ENCODE measurements around the gene DYSF.
A peak's percentile ranks its signal among the peaks of the same experiment; 100 is the strongest.

DYSF gene

DNA sequence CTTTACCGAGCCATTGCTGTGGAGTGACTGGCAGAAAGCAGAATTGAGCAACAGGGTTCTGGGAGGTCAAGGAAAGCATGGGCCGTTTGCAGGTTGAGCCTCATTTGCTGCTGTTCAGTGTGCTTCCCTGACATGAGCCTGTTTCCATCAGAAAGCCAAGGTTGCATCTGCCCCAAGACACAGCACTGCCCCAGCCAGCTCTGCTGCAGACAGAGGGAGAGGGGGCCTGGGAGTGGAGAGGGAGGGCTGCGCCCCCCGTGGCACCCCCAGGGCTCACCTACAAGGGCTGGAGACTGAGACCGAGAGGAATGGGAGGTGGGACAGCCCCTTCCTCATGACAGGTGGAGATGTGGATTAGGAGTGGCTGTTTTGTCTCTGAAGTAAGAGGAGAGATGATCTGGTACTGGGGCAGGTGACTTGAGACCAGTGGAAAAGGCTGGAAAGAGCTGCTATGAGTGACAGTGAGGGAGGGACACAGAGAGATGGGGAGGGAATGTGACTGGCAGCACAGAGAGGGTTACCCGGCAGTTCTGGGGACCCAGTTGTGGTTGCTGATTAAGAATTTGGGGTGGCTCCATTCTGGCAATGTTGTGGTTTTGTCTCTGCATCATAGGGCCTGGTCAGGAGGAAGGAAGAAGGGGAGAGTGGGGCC, 218.0 kb downstream of the DYSF start:
- no peaks in the 10 kb centered on the region for H3K9me3 ChIP-seq (ENCODE audit: control insufficient read depth, insufficient read depth, low read depth, low read length)
- H3K27ac ChIP-seq (ENCODE audit: extremely low read depth, low read depth, low read length) = no peak overlapping the region
- ChIA-PET CTCF (interaction anchor here (0.5 to 1.2 kb wide), 2 partner anchors 12 to 306 kb away, joined by 5 read pairs; no protein-coding TSS in a partner anchor), POLR2A (no interaction called here)
- no peak overlapping the region for H3K4me3 ChIP-seq (ENCODE audit: low read depth, low read length)
- no peaks in the 10 kb centered on the region for H3K4me1 ChIP-seq (ENCODE audit: control insufficient read depth, insufficient read depth, low read length)
- H3K36me3 ChIP-seq (ENCODE audit: control insufficient read depth in 2 of 2, insufficient read depth in 1 of 2, low read length in 2 of 2) = no peaks in the 10 kb centered on the region
- no peak for TF ChIP-seq ZNF10 (tag by site-specific recombination; IDR thresholded peaks at IDR 0.05)
- TF ChIP-seq ZNF335 (tag by site-specific recombination; conservative IDR thresholded peaks at IDR 0.05) = no peak
- TF ChIP-seq ZNF292 (tag by site-specific recombination; IDR thresholded peaks at IDR 0.05; ENCODE audit: borderline replicate concordance, low read depth) = no peak
- TF ChIP-seq ZNF837 (tag by site-specific recombination; IDR thresholded peaks at IDR 0.05) = no peak
- no peak for TF ChIP-seq ZNF561 (tag by site-specific recombination; IDR thresholded peaks at IDR 0.05; ENCODE audit: borderline replicate concordance)
- no peak for TF ChIP-seq ZNF433 (tag by site-specific recombination; IDR thresholded peaks at IDR 0.05; ENCODE audit: low read depth)
- TF ChIP-seq HOXC10 (CRISPR knock-in tag; IDR thresholded peaks at IDR 0.05) = no peak
- no peak for TF ChIP-seq ZNF184 (tag by site-specific recombination; IDR thresholded peaks at IDR 0.05)
- no peak for TF ChIP-seq KLF10 (tag by site-specific recombination; IDR thresholded peaks at IDR 0.05)
- TF ChIP-seq ZNF660 (tag by site-specific recombination; IDR thresholded peaks at IDR 0.05) = no peak
- no peak for TF ChIP-seq ZNF544 (tag by site-specific recombination; IDR thresholded peaks at IDR 0.05)
- no peak for TF ChIP-seq YY1 (tag by site-specific recombination; IDR thresholded peaks at IDR 0.05)
- no peak for TF ChIP-seq SP3 (tag by site-specific recombination; IDR thresholded peaks at IDR 0.05)
- no peak for TF ChIP-seq HIC1 (tag by site-specific recombination; IDR thresholded peaks at IDR 0.05)
- no peak for TF ChIP-seq ZNF629 (tag by site-specific recombination; IDR thresholded peaks at IDR 0.05)
- TF ChIP-seq ZFP37 (tag by site-specific recombination; IDR thresholded peaks at IDR 0.05) = no peak
- TF ChIP-seq ZNF626 (tag by site-specific recombination; IDR thresholded peaks at IDR 0.05) = no peak
- no peak for TF ChIP-seq ZNF777 (tag by site-specific recombination; IDR thresholded peaks at IDR 0.05; ENCODE audit: borderline replicate concordance)

DNA sequence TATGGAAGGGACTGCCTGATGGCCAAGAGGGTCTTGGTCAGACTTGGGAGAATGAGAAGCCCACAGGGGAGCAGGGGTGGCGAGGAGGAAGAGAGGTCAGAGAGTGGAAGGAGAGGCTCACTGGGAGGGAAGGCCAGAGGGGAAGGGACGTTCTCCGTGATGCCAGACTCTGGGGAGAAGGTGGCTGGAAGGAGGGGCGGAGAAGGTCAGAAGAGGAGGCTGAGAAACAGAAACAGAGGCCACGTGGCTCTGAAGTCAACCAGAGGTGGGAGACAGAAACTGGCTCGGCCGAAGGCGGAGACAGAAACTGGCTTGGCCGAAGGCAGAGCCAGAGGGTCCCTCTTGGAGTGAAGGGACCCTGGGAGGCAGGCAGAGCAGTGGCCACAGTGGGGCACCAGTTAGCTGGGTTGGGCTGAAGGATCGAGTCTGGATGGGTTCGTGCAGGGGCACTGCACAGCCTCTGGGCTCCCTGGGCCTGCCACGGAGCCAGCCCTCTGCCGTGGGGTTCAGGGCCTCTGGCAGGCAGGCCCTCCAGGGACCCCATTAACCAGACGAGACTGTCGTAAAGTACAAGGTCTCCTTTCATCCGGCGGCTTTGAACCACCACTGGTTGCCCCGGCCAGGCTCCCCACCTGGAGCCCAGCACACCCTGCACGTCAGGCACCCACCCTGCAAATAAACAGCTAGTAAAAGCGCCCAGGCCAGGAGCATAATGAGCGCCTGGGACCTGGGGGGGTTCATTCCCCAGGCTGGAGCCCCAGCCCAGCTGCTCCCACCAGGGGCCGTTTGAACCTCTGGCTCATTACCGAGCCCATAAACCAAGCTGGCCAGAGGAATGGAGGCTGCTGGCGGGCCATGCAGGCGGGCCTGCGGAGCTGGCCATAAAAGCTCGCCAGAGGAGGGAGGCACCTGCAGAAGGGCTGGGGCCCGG, 218.8 kb downstream of the DYSF start:
- CTCF ChIA-PET = interaction anchor here (0.5 to 1.4 kb wide), 7 partner anchors 11 to 480 kb away, joined by 3 to 5 read pairs (median 3); no protein-coding TSS in a partner anchor
- H3K9me3 ChIP-seq (ENCODE audit: control insufficient read depth, insufficient read depth, low read depth, low read length) = no peaks in the 10 kb centered on the region
- H3K27ac ChIP-seq (ENCODE audit: extremely low read depth, low read depth, low read length) = no peak overlapping the region
- H3K4me3 ChIP-seq (ENCODE audit: low read depth, low read length) = no peak overlapping the region
- H3K36me3 ChIP-seq (ENCODE audit: control insufficient read depth in 2 of 2, insufficient read depth in 1 of 2, low read length in 2 of 2) = no peaks in the 10 kb centered on the region
- H3K4me1 ChIP-seq (ENCODE audit: control insufficient read depth, insufficient read depth, low read length) = no peaks in the 10 kb centered on the region
- TF ChIP-seq ZIC2 (tag by site-specific recombination; IDR thresholded peaks at IDR 0.05) = peak; percentile 87
- TF ChIP-seq ZNF280D (tag by site-specific recombination; IDR thresholded peaks at IDR 0.05) = no peak
- POLR2A ChIA-PET = no interaction called here

All from HEK293 (cell line).